GM12878 (cell line): ENCODE data around the gene ADAM10. TPM values are rescaled to one million over a fixed set of nuclear protein-coding genes. Genes with fewer than 3 reads are reported as not detected.

Experiments used
- CHD2 ChIP-seq: IDR thresholded peaks from 2 replicates; pipeline ENCODE4 v1.6.1; 2011; ENCODE audit warnings: low read depth, low read length, improper control_type of control experiment, borderline replicate concordance
- CREB1 ChIP-seq: IDR thresholded peaks from 2 replicates; pipeline ENCODE4 v1.6.1; 2012; ENCODE audit warnings: low read depth, mild to moderate bottlenecking, inconsistent platforms
- CREM ChIP-seq: IDR thresholded peaks from 2 replicates; pipeline ENCODE4 v1.6.1; 2014; ENCODE audit warnings: antibody characterized with exemption, low read depth
- E2F4 ChIP-seq: IDR thresholded peaks from 2 replicates; pipeline ENCODE4 v1.6.1; 2012; ENCODE audit warnings: low read depth, low read length, improper control_type of control experiment
- EED ChIP-seq: sonication (generic); IDR thresholded peaks from 2 replicates; pipeline ENCODE4 v1.6.1; 2016; ENCODE audit warnings: antibody characterized with exemption, low read depth
- EGR1 ChIP-seq, 2 experiments: IDR thresholded peaks; 1 replicate in 1 of 2; 2 replicates in 1 of 2; pipeline ENCODE4 v1.6.1; 2011 to 2012; ENCODE audit warnings: low read depth in 2 of 2, low read length in 2 of 2, borderline replicate concordance in 1 of 2, mild to moderate bottlenecking in 1 of 2, moderate library complexity in 1 of 2
- FOXM1 ChIP-seq: IDR thresholded peaks from 2 replicates; pipeline ENCODE4 v1.6.1; 2012; ENCODE audit warnings: low read depth, mild to moderate bottlenecking, inconsistent platforms, low read length, moderate library complexity
- HDGF ChIP-seq: fragments of 450-650 bp; IDR thresholded peaks from 2 replicates; pipeline ENCODE4 v1.6.1; 2016; ENCODE audit warnings: antibody characterized with exemption
- IKZF2 ChIP-seq, 2 experiments: fragments of 450-650 bp; IDR thresholded peaks; 2 replicates each; pipeline ENCODE4 v1.6.1; 2017; ENCODE audit warnings: mild to moderate bottlenecking in 2 of 2, moderate library complexity in 2 of 2
- KDM1A ChIP-seq: fragments of 200-600 bp; sonication (generic); IDR thresholded peaks from 2 replicates; pipeline ENCODE4 v1.6.1; 2016; ENCODE audit warnings: borderline replicate concordance
- NBN ChIP-seq: fragments of 450-650 bp; IDR thresholded peaks from 2 replicates; pipeline ENCODE4 v1.6.1; 2016
- NRF1 ChIP-seq: conservative IDR thresholded peaks from 2 replicates; pipeline ENCODE4 v1.6.1; 2011; ENCODE audit warnings: mild to moderate bottlenecking, low read depth, low read length, improper control_type of control experiment
- PML ChIP-seq: IDR thresholded peaks from 2 replicates; pipeline ENCODE4 v1.6.1; 2012; ENCODE audit warnings: low read length, inconsistent platforms
- RBBP5 ChIP-seq: fragments of 200-600 bp; sonication (generic); conservative IDR thresholded peaks from 2 replicates; pipeline ENCODE4 v1.6.1; 2016
- RELA ChIP-seq: fragments of 450-650 bp; IDR thresholded peaks from 2 replicates; pipeline ENCODE4 v1.8.0; 2014; ENCODE audit warnings: borderline replicate concordance; ENCODE audit not compliant: partially characterized antibody
- SIX5 ChIP-seq: IDR thresholded peaks from 2 replicates; pipeline ENCODE4 v1.6.1; 2011; ENCODE audit warnings: mild to moderate bottlenecking, low read depth, low read length, moderate library complexity; ENCODE audit not compliant: severe bottlenecking
- SMC3 ChIP-seq: IDR thresholded peaks from 2 replicates; pipeline ENCODE4 v1.6.1; 2011; ENCODE audit warnings: low read length, improper control_type of control experiment, borderline replicate concordance
- TARDBP ChIP-seq: IDR thresholded peaks from 2 replicates; pipeline ENCODE4 v1.6.1; 2016; ENCODE audit warnings: borderline replicate concordance
- TCF12 ChIP-seq: IDR thresholded peaks from 2 replicates; pipeline ENCODE4 v1.6.1; 2011; ENCODE audit warnings: low read depth, mild to moderate bottlenecking, low read length
- TCF3 ChIP-seq: IDR thresholded peaks from 2 replicates; pipeline ENCODE4 v1.6.1; 2012; ENCODE audit warnings: low read depth, mild to moderate bottlenecking, low read length, borderline replicate concordance; ENCODE audit not compliant: insufficient read depth
- USF2 ChIP-seq: IDR thresholded peaks from 2 replicates; pipeline ENCODE4 v1.6.1; 2011; ENCODE audit warnings: low read depth, low read length, improper control_type of control experiment, borderline replicate concordance
- YY1 ChIP-seq: IDR thresholded peaks from 2 replicates; pipeline ENCODE4 v1.6.1; 2011; ENCODE audit warnings: low read depth, mild to moderate bottlenecking, low read length
- ZBED1 ChIP-seq: IDR thresholded peaks from 2 replicates; pipeline ENCODE4 v1.6.1; 2016; ENCODE audit warnings: borderline replicate concordance
- polyA plus RNA-seq, 11 experiments: library from polyadenylated mRNA; depleted of rRNA in 4 of 11; unstranded in 6 of 11; stranded (reverse) in 5 of 11; fragments of >200 nt; fragmentation: Nextera tagmentation in 4 of 11; fragmentation: Illumina TruSeq in 1 of 11; extraction: Ambion mirVana in 4 of 11; extraction: Trizol in 1 of 11; gene quantifications; 1 replicate in 1 of 11; 2 replicates in 10 of 11; pipeline versions ENCODE4 v1.2.1 to v1.2.3, GENCODE V29; 2011 to 2016; ENCODE audit warnings: inconsistent platforms in 2 of 11, missing spikeins in 2 of 11, low read depth in 1 of 11
- total RNA-seq, 4 experiments: library from RNA; depleted of rRNA in 3 of 4; stranded (reverse); fragments of >200 nt in 3 of 4; fragmentation: Illumina TruSeq in 1 of 4; extraction: Trizol in 1 of 4; gene quantifications; 2 replicates each; pipeline versions ENCODE4 v1.2.1 to v1.2.3, GENCODE V29; 2013 to 2021
- TF ChIP-seq, protein P1 (sequence below): IDR thresholded peaks from 2 replicates; pipeline ENCODE4 v1.6.1; 2012; ENCODE audit warnings: mild to moderate bottlenecking, low read depth, low read length
- TF ChIP-seq, protein P2 (sequence below): IDR thresholded peaks from 2 replicates; pipeline ENCODE4 v1.6.1; 2011; ENCODE audit warnings: low read depth, mild to moderate bottlenecking, low read length, moderate library complexity, borderline replicate concordance; ENCODE audit errors: extremely low read depth

Gene ADAM10
- total and polyA plus RNA-seq, 10 of the 15 experiments (the other 5 are each of a cell fraction or from before 2014, with no cell fraction given): 10.0 to 88.9 (median 51.7) TPM

DNA sequence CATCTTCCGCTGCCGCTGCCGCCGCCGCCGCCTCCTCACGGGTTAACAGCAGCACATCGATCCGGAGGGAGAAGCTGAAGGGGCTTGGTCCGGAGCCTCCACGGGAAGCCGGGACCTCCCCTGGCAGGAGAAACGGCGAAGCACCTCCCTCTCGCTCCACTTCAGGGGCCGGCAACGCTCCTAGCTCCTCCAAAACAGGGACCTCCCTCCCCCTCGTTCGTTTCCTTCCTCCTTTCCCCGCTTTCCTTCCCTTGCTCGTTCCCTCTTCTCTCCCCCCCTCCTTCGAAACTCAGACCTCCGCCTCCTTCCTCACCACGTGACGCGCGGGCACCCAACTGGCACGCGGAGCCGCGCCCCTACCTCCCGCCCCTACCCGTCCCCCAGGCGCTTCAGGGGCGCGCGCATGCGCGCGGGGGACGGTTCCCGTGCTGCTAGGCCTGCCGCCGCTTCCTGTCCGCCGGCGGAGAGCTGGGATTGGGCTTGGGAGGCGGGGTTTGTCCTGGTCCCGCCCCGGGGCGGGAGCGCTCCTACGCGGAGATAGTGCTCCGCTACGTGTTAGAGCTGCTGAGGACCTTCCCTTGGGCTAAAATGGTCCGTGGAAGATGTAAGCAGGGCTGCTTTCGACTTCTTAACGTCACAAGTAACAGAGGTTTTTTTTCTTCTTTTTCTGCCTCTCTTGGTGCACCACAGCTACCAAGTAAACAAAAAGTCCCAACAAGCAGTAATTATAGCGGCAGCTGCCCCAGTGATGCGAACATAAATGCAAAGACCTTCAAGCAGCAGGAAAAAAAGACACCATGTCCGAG, at the start of gene ADAM10 (continued):
- TF ChIP-seq, protein P1, sequence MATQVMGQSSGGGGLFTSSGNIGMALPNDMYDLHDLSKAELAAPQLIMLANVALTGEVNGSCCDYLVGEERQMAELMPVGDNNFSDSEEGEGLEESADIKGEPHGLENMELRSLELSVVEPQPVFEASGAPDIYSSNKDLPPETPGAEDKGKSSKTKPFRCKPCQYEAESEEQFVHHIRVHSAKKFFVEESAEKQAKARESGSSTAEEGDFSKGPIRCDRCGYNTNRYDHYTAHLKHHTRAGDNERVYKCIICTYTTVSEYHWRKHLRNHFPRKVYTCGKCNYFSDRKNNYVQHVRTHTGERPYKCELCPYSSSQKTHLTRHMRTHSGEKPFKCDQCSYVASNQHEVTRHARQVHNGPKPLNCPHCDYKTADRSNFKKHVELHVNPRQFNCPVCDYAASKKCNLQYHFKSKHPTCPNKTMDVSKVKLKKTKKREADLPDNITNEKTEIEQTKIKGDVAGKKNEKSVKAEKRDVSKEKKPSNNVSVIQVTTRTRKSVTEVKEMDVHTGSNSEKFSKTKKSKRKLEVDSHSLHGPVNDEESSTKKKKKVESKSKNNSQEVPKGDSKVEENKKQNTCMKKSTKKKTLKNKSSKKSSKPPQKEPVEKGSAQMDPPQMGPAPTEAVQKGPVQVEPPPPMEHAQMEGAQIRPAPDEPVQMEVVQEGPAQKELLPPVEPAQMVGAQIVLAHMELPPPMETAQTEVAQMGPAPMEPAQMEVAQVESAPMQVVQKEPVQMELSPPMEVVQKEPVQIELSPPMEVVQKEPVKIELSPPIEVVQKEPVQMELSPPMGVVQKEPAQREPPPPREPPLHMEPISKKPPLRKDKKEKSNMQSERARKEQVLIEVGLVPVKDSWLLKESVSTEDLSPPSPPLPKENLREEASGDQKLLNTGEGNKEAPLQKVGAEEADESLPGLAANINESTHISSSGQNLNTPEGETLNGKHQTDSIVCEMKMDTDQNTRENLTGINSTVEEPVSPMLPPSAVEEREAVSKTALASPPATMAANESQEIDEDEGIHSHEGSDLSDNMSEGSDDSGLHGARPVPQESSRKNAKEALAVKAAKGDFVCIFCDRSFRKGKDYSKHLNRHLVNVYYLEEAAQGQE: no peak
- TF ChIP-seq NBN (peak; percentile 87), CREB1 (peak; percentile 90), YY1 (peak; percentile 14; the same call in 1 of the 2 replicates), RELA (peak; percentile 33), HDGF (peak; percentile 97), IKZF2 (IDR thresholded peaks at IDR 0.05) (peak; percentile 81 to 85), SMC3 (peak; percentile 2; the same call in 1 of the 2 replicates), E2F4 (no peak), RBBP5 (no peak), TARDBP (peak; percentile 50; the same call in 1 of the 2 replicates), NRF1 (peak; percentile 85), ZBED1 (no peak), SIX5 (no peak), TCF12 (peak; percentile 51; the same call in 1 of the 2 replicates), EED (peak; percentile 55; the same call in 1 of the 2 replicates), CREM (peak; percentile 72), PML (peak; percentile 76; the same call in 1 of the 2 replicates), TCF3 (0 out of 2 replicates have a peak, but pooled peaks have one; percentile 34), EGR1 (IDR thresholded peaks at IDR 0.05; ENCODE audit: borderline replicate concordance in 1 of 2, low read depth in 2 of 2, low read length in 2 of 2) (peak in 1 of 2 experiments; percentile 6; a peak in 1 of 3 replicates), CHD2 (peak; percentile 45; the same call in 1 of the 2 replicates), KDM1A (no peak), USF2 (peak; percentile 85), FOXM1 (no peak)
- TF ChIP-seq, protein P2, sequence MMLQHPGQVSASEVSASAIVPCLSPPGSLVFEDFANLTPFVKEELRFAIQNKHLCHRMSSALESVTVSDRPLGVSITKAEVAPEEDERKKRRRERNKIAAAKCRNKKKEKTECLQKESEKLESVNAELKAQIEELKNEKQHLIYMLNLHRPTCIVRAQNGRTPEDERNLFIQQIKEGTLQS: peak; percentile 75; the same call in 1 of the 2 replicates
